GM04504 (cell line): Measurements from ENCODE around the gene ADAMTS5.

Experiments used
- DNase-seq: peaks from one replicate; pipeline ENCODE4 v3.0.0-alpha.2; 2012; ENCODE audit warnings: low read depth

The ADAMTS5 gene

DNA sequence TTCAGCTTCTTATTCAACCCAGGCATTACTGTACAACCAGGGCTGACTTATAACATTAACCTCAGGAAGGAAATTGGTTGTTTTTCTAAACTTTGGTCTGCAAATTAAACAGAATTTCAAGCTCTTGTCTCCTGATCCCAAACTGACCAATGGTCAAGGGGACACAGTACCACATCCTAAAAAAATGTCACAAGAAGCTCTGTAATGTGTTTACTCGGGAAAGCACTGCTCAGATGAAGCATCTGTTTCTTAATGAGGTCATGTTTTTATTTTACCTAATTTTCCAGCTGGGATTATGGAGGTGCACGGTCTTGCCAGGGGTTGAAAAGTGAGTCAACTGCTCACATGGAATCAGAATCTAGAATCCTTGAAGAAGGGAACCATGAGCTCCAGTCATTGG lies 18.7 kb downstream of the ADAMTS5 start:
- DNase-seq = no peak

DNA sequence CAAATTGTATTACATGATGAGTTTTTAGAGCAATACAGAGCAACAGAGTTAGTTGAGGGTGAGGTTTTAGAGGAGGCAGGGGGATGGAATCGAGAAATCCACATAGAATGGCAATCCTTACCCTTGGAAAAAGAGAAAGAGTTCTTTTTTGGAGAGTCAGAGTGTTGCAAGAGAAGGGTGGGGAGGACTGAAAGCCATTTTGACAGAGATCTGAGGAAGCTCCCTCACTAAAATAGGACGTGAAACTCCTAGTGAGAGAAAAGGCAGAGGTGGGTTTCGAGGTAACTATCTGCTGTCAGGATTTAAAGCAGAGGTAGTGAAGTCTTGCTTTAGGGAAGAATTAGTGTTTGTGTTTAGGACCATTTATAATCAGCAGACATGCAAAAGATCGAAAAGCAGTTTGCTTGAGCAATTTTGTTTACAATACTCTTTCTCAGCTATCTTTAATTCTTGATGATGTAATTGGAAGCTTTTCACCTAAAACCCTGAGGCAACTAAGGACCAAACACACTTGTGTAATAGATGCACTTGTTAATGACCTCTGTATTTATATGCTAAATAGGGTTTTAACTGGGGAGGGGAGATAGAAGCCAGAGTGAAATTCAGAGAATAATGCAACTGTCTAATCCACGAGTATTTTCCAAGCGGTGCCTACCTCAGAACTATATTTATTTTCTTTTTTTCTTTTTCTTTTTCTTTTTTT lies 20.0 kb downstream of the ADAMTS5 start:
- DNase-seq = no peak

DNA sequence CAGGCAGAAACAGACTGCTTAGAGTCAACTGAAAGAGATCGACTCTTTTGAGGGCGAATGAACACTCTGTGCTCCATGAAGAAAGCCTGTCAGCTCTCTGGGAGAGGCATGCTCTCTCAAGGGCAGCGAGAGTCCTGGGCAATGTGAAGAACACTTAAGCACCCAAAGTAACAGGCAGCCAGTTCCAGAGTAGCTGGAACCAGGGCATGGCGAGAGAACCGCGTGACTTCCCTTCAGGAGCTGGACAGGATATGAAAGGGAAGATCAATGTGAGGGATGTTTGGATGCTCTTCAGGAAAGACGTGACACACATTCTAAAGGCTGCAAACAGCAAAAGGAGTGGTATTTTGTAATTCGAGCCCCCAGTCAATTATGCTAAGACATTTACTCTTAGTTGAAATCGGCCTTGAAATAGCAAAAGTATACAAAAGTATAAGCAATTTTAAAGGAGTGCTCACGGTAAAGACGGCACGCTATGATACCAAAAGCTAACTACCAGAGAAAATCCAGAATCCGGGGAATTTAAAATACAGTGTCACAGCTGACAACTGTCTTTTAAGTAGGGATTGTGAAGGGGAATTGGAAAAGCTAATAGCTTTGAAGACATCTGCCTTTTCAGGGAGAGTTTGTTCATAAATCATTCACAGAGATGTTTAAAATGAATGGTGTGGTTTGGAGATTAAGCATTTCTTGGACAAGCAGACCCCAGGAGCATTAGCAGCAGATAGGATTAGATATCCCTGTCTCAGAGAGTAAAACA lies 20.8 kb downstream of the ADAMTS5 start:
- no peak for DNase-seq

DNA sequence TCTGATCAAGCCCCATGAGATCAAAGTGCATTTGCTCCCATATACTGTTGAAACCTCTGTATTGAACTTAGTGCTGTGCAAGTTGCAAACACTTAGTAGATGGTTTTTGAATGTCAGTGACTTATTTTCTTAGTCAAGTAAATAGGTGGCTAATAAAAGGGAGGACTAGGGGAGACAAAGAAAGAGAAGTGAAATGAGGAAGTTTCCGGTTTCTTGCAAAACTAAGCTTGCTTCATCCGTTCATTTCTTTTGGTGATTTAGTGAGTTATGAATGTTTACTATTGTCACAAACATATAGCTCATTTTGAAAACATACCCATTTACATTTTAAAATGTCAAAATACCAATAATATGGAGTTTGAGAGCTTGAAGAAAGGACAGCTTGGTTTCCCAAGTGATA lies 23.0 kb downstream of the ADAMTS5 start:
- DNase-seq = no peak

DNA sequence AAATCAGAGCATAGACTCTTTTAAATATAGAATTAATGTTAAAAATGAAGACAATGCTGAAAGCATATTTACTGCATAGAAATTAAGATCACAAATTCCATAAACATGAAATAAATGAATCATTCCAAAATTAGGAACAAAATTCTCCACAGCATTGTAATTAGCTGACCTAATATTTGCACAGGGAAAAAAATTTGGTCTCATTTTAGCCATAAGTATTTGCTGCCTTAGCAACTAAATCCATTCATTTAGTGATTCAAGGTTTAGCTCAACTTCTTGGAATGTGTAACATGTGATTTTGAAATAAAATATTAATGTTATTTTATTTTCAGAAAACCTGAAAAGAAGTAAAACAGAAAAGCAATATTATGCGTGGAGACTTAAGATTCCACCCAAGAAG lies 25.5 kb downstream of the ADAMTS5 start:
- DNase-seq = no peak

DNA sequence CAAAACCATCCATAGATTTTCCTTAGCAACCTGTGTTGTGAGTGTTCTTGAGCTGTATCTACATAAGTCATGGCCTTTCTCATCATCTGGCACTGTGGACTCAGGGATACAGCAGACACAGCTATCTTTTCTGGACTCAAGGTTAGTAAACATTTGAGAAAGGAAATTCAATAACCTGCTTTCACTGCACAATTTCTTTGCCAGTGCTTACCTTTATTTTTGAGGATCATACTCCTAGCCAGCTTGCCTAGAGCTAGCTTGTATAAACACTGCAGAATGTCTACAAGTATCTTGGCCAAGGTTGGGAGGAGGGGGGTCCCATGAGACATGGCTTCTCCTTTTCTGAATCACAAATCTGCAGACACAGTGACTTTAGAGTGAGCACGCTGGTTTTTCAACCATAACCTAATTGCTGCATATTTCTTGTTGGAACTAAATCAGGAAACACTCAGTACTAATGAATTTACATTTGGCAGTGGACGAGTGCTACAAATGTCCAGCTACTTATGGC lies 27.2 kb downstream of the ADAMTS5 start:
- DNase-seq = peak; percentile 48

DNA sequence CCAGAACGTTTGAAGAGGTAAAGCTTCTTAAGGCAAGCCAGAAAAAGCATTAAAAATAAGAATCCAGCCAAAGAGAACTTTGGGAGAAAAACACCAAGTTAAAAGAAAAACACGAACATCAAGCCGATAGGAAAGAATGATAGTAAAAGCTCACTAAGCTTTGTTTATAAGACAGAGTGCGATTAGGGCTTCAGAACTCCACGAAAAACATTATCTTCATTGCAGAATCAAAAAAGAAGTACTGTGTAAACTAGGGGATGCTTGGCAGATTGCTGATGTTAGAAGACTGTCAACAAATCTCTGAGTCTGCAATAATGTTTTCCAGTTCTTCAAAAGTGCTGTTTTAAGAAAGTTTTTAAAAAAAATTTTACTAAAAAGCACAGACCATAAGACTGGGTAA lies 30.2 kb downstream of the ADAMTS5 start:
- DNase-seq = no peak

DNA sequence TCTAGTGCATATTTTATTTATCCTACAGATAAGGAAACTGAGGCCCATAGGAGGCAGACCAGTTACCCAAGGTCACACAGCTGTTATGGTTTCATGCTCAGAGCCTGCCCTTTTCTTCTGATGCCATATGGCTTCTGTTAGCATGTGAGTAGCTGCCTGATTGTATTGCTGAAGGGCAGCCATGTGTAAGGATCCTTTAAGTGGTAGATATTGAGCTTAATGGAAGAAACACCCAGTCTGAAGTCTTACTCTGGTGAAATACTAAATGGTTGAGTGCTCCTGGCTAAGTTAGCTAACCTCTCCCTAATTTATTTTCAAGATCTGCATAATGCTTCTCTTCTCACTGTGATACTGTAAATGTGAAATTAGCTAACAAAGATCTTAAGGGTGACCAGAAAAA lies 30.9 kb downstream of the ADAMTS5 start:
- no peak for DNase-seq

DNA sequence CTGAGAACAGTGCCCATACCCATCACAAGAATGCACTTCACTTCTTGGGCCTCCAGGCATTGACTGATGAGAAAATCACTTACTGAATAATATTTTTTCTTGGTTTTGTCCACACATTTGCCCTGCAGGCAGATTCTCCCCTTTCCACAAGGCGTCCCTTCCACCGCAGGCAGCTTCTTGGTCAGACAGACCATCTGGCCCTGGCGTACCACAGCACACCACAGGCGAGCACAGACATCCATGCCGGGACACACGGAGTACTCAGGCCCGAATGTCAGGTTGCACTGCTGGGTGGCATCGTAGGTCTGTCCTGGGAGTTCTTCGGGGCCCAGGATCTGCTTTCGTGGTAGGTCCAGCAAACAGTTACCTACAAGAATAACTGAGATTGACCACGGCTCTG lies 32.5 kb downstream of the ADAMTS5 start:
- DNase-seq = no peak

DNA sequence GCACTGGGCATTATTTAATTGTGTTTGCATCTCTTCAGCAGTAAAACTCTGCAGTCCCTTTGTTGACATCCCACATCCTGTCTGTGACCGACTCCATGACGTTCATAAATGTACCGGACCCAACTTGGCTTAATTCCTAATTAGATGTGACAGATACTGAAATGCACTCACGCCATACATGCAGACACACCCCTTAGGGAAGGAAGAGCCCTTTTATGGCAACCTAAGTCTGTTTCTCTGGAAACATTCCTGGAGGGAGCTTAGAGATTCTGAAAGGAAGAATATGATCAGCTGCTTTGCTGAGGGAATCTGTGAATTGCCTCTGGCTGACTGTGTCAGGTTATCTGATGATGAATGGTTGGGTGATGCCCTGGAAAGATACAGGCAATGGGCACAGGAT lies 33.4 kb downstream of the ADAMTS5 start:
- DNase-seq = no peak

DNA sequence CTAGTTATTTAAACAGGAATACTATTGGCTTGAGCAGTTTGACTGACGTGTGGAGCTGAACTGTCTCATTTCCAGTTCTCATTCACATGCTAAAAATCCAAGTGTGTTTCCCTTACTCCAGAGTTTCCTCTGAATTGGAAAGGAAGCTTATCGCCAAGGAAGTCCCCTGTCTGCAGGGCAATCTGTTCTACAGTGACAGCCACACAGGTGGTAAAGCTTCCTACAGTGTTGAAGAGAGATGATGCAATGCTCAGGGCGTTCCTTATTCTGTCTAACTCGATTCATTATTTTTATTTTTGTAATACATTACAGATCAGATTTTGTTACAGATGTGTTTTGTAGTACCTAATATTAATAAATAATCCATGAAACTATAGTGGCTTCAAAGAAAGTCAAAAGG lies 41.3 kb downstream of the ADAMTS5 start:
- DNase-seq = no peak

DNA sequence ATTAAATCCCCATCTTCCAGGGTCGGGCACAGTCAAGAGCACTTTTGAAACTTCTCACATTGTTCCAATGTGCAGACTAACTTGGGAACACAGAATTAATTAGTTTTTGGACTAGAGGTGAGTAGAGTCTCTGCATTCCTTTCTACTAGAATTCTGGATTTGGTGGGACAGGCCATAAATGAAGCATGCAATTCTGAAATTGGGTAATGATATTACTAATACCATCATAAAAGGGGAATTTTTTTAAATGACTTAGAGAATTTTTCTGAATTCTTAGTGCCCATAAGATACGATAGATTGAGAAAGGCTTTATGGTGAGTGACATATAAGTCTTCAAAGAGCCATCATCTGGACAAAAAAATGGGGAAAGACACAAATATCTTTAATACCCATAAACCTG lies 41.8 kb downstream of the ADAMTS5 start:
- no peak for DNase-seq

DNA sequence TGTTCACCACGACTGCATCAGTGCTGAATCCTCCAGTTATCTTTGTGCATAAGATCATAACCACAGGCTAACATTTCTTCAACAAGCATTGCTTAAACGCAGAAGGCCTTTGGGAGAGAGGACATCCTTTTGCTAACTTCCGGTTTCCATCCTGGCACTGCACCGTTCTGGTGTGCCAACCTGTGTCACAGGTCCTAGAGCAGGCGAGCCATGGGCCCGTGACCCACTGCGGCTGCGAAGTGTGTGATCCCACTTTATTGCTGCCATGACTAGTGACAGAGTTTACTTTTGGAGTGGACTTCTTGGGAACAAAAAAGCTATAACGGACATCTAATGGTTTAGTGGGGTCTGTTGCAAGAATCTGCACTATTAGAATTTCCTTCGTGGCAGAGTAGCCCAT lies 42.9 kb downstream of the ADAMTS5 start:
- no peak for DNase-seq

DNA sequence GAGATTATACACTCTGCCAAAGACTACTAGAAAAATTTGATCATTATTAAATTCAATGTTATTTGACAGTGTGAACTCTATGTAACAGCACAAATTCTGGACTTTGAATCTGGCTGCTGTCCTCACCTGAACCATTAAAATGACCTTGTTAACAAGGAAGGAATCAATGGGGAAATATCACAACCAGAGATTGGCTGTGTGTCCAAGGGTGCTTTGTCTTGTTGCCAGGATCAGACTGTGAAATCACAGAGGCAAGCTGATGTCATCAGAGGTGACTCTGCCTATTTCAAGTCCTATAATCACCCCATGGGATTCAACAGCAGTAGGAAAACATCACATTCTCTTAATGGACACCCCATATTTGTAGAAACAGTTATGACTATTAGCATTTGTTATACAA lies 46.8 kb downstream of the ADAMTS5 start:
- DNase-seq = peak; percentile 21

DNA sequence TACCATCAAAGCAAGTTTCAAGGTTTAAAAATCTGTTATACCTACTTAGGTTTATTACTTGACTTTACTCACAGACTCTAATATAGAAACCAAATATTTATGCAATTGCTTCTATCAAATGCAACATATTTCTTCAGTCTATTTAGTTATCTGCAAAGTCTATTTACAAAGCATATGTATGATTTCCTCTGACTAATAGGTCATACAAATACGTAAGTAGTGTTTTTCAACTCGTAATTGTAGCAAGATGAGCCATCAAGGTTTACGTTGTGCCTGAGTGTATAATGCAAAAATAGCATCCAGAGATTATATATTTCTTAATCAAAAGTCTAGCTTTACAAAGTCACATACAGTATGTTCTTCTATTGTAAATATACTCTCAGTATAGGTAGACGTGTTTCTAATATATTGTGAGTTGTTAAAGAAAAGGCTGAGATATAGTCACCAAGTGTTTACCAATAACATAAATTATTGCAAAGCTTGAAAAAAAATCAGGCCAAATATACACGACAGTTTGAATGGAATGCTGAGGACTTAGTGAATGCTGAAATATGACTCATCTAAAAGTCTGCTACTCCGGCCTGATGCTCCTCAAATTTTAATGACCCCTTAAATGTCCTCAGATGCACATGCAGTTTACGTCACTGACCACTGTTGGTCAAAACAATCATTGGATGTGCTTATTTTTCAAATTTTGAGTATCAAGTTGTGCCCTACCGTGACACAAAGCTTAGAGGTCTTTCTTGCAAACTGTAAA lies 48.4 kb downstream of the ADAMTS5 start:
- DNase-seq = peak; percentile 83

DNA sequence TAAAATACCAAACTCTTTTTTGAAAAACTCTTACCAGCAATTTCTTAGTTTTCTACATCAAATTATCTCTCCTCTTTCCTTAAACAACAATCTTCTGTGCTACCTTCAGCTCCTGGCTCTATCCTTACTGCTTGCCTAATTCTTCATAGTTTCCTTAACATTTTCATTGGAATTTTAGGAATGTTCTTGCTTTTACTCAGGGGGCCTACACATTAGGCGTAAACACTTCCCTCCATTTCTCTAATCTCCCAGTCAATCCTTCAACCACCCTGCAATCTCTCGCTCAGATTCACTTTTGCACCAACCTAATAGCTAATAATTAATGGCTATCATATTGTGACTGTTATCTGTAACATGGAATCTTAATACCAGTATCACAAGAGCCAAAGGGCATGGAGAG lies 50.1 kb downstream of the ADAMTS5 start:
- DNase-seq = no peak

DNA sequence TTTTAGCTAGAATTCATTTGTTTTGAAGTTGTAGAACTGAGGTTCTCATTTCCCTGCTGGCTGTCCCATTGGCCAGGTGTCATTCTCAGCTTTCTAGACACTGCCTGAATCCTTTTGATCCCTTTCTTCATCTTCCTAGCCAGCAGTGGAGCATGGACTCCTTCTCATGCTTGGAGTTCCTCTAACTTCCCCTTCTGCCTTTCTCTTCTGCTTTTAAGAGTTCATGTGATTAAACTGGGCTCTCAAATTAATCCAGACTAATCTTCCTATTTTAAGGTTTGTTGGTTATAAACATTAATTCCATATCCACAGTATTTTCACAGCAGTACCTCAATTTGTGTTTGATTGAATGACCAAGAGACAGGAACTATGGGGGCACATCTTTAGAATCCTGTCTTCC lies 52.3 kb downstream of the ADAMTS5 start:
- DNase-seq = no peak

DNA sequence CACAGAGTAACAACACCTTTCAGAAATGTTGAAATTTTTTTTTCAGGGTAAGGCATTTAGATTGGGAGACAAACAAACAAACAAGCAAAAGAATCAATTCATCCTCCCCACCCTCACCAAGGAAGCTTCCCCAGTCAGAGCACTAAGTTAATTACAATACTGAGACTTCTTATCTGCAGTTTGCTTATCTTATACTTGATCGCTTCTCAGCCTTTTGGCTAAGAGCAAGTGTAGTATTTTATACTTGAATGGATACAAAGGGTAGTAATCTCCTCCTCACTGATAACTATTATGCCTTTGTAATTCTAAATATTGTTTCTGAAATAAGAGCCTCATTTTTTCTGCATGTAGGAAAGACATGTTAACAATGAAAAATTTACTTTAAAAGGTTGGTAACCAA lies 54.4 kb downstream of the ADAMTS5 start:
- DNase-seq = no peak

DNA sequence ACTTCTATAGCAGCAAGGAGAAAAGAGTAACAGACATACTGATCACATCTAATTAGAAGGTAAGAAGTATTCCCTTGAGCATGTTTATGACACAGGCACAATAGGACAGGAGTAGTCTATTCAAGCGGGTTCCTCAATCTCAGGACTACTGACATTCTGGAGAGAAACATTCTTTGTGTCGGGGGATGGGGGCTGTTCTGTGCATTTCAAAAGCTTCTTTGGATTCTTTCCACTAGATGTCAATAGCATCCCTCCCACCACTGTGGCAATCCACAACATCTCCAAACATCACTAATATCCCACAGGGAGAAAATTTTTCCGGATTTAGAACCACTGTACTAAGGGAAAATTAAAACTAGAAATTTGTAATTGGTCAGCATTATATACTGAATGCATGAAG lies 56.9 kb downstream of the ADAMTS5 start:
- DNase-seq = no peak

DNA sequence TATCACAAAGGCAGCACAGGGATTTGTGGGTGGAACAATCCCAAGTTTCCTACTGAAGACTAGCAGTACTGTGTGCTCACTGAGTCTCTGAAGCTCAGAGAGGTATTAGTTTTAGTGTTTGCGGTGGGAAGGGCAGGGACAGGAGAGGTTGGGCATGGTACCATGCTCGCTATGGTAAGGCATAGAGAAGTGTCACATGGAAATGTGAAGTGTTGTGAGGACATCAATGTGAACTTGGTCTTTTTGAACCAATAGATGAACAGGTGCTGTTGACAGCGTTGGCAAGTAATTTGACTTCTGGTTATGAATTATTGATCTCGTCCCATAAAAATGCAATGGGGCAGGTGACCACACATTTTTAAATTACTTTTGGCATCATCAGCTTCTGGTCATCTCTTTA lies 65.9 kb downstream of the ADAMTS5 start:
- no peak for DNase-seq

DNA sequence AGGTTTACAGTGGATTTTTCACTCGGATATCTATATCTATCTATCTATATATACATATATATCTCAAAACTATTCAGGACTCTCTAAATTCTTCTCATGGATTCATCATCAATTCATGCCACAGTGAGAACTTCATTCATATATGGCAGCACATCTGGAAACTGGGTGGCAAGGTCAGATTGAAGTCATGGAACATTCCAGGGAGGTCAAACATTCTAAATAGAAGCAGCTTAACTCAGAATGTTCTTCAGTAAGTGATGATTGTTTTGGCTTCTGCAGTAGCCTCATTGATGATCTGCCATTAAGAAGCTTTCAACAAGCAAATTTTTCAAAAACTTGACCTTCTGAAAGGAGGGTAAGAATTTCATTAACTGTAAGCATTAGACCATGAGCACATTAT lies 74.7 kb downstream of the ADAMTS5 start:
- DNase-seq = no peak

DNA sequence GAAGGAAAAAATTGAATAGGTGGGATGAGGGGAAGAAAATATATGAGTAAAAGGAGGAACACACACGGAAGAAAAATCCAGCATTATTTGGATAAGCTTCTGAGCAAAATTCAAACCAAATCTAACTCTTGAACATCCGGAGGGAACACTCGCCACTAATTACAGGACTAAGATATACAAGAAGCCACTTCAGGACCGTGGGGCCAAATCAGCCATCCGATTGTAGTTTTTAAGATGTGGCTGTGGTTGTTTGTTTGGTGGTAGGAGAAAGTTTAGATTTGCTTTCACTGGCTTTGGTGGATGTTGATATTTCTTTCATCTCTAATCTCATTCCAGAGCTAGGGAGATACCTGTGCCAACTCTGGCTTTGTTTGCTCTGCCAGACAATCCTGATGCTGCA lies 78.0 kb downstream of the ADAMTS5 start:
- no peak for DNase-seq

DNA sequence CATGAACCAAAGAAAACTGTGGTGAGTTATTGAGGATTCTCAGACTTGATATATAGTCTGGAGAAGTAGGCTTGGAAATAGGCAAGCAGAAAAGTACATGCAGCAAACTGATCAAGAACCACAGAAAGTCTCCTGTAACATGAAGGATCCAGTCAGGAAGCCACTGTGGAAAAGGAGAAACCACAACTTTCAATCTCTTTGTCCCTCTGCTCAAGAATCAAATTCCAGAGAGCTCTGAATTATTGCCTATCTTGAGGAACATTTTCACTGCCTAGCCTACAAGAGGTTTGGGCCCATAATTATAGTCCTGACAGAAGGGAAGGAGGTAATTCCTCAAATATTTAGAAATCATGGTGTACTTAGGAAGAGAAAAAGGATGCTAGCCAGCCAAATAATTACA lies 78.6 kb downstream of the ADAMTS5 start:
- no peak for DNase-seq
